Epithelial cell of esophagus (primary cell): Measurements from ENCODE around the gene SCUBE1.

ENCODE experiments used
- DNase-seq: peaks from one replicate; pipeline ENCODE4 v3.0.0; 2010; ENCODE audit warnings: low read depth
- H3K4me3 ChIP-seq: 2 replicates; pipeline ENCODE4 v1.5.1; 2011; ENCODE audit warnings: mild to moderate bottlenecking, low read length, control low read depth
- TF ChIP-seq, protein P1 (sequence below): IDR thresholded peaks from 2 replicates; pipeline ENCODE4 v1.5.1; 2011; ENCODE audit warnings: low read depth, mild to moderate bottlenecking, low read length, control low read depth, inconsistent platforms; ENCODE audit not compliant: insufficient read depth; ENCODE audit errors: missing control alignments

Gene SCUBE1

DNA sequence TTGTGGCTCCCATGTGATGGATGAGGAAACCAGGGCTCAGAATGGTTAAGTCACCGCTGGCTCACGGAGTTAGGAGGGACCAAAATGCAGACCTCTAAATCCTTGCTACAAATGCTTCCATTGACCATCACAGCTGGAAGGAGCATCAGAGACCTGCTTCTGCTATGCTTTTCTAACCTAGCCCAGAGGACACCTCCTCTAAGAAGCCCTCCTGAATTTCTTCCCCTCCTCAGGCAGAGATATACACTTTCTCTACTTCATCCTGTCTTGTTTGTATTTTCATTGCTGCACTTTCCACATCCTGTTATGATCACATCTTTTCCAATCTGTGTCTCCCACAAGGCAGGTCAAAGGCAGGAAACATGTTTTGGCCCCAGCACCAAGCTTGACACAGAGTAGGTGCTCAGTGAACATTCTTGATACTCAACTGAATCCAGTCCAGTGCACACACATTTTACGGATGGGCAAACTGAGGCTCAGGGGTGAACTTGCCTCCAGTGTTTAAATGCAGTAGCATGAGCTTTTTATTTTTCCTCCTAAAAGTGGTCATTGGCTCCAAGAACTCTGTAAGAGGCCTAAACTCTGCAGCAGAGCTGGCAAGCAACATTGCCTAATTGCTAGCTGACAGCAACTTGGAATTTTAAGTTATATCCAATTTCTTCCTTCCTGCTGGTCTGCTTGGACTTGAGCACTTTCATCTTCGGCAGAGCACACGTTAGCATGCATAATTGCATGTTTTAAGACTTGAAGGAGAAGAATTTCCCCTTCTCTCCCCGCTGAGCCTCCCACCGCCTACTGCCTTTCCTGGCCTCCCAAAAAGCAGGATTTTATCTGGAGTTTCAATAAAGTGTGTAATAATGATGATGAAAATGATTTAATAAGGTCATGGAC lies 12.7 kb downstream of the SCUBE1 start:
- TF ChIP-seq, protein P1, sequence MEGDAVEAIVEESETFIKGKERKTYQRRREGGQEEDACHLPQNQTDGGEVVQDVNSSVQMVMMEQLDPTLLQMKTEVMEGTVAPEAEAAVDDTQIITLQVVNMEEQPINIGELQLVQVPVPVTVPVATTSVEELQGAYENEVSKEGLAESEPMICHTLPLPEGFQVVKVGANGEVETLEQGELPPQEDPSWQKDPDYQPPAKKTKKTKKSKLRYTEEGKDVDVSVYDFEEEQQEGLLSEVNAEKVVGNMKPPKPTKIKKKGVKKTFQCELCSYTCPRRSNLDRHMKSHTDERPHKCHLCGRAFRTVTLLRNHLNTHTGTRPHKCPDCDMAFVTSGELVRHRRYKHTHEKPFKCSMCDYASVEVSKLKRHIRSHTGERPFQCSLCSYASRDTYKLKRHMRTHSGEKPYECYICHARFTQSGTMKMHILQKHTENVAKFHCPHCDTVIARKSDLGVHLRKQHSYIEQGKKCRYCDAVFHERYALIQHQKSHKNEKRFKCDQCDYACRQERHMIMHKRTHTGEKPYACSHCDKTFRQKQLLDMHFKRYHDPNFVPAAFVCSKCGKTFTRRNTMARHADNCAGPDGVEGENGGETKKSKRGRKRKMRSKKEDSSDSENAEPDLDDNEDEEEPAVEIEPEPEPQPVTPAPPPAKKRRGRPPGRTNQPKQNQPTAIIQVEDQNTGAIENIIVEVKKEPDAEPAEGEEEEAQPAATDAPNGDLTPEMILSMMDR: no peak
- no peak for DNase-seq
- H3K4me3 ChIP-seq: no peak overlapping the region

DNA sequence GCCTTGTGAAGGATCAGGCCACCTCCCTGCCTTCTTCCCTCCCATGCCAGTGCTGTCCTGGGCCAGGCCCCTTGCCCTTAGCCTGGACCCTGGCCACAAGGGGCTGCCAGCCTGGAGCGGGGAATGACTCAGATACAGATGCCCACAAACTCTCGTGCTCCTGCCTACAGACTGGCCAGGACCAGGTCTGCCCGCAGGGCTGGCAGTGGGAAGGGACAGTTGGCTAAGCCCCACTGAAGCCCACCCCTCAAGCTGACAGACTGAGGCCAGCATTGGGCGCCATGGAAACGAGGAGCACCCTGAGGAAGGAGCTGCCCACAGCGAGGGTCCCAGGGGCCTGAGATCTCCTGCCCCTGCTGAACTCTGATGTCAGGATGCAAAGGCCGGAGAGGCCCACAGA lies 14.1 kb downstream of the SCUBE1 start:
- H3K4me3 ChIP-seq: no peak overlapping the region
- no peak for DNase-seq
- TF ChIP-seq, protein P1: no peak

DNA sequence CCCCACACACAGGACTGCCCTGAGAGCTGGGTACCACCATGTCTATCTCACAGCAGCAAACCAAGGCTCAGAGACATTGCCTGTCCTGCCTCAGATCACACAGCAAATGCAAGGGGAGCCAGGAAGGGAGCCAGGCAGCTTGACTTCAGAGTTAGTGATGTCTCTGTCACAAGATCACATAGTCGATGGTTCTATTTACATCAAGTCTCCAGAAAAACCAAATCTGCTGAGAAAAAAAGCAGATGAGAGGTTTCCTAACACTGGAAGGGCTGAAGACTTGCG lies 16.1 kb downstream of the SCUBE1 start:
- no peak for DNase-seq
- TF ChIP-seq, protein P1: no peak
- H3K4me3 ChIP-seq: no peak overlapping the region

DNA sequence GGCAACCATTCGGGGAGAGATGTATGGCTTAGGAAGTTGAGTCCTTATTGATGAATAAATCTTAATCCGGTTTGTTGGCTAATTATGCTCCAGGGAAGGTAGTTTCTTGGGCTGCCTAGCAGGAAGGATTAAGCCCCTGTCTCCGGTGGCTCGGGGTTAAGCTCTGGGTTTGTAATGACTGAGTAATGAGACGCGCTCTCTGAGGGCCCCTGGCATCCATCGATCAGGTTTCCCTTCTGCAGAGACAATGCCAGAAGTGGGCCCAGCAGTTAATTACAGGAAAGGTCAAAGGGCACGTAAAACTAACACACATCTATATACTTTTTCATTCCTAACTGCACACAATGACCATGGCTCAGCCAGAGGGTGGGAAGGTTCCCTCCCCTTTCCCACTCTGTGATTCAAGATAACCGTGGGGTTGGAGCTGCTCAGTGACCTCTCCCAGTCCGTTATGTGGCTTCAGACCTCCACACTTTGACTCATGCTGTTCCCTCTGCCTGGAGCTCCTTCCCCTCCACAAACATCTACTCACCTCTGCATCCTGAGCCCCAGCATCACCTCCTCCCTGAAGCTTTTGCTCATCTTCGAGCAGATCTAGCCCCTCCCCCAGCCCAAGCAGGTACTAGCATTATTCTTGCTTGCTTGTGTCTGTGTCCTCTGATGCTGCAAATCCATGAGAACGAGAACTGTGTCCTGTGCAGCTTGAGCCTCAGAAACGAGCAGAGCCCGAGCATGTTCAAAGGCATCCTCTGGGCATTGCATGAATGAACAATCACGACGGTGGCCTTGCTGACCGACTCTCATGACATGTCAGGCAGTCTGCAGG lies 16.6 kb downstream of the SCUBE1 start:
- TF ChIP-seq, protein P1: no peak
- DNase-seq: no peak
- H3K4me3 ChIP-seq: no peak overlapping the region

DNA sequence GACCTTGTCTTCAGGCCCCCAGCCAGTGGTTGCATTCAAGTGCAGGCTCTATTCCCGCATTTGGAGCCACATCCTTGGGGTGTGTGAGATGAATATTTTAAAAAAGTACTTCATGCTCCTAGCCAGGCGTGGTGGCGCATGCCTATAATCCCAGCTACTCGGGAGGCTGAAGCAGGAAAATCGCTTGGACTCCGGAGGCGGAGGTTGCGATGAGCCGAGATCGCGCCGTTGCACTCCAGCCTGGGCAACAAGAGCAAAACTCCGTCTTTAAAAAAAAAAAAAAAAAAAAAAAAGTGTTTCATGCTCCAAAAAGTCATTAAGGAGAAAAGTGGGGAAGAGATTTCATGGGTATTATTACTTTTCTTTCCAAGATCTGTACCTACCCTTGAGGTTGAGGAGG lies 18.0 kb downstream of the SCUBE1 start:
- no peak overlapping the region for H3K4me3 ChIP-seq
- TF ChIP-seq, protein P1: no peak

DNA sequence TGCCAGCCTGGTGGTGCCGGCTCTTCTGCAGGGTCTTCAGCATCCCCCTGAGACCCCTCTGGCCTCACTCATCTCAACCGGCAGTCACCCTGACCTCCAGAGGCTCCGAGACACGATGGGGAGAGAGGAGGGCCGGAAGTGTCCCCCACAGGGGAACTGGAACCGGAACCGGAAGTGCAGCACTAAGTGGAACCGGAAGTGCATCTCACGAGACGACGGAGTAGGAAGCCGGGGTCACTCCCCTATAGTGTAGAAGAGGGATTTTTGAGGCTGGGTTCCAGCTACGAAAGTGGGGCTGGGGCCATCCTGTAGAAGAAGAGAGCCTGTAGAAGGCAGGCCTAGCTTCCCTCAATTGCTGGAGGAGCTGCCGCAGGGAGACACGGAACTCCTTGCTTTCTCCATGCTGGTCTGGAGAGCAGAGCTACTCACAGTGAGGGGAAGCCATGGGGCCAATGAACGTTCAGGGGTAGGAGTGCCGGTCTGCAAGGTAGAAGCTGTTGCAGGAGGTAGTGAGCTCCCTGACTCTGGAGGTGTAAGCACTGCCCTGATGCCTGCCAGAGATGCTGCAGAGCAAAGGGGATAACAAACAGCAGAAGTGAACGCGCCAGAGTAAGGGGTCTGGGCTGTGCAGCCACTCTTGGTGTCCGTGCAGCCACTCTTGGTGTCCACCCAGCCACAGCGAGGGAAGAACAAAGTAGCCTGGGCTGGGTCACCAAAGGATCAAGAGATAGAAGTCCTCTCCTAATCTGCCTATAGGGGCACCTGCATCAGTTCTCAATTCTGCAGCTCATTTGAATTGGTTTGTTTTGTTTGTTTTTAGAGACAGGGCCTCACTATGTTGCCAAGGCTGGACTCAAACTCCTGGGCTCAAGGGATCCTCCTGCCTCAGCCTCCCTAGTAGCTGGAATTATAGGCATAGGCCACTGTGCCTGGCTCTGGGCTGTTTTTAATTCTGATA lies 21.9 kb downstream of the SCUBE1 start:
- H3K4me3 ChIP-seq: no peak overlapping the region
- DNase-seq: no peak
- TF ChIP-seq, protein P1: no peak

More for the DNA sequence above, 18.0 kb downstream of the SCUBE1 start:
- no peak for DNase-seq
